ENCODE measurements around the gene ITPR1.

- TF ChIP-seq CTCF (IDR thresholded peaks at IDR 0.05) (no peak), POLR2A (IDR thresholded peaks at IDR 0.05) (no peak)
Measured at GRCh38 chr3:4859788-4860187, 366.6 kb downstream of the ITPR1 start.

Measured in esophagus squamous epithelium (tissue), 4 donors.